HL-60 (cell line): ENCODE results near the gene TNIK.
A peak's percentile ranks its signal among the peaks of the same experiment; 100 is the strongest.

ENCODE experiments used
- DNase-seq, 2 experiments: peaks; one replicate each; pipeline ENCODE4 v3.0.0-alpha.2; 2010 to 2020; ENCODE audit warnings: low read depth in 1 of 2, low spot score in 1 of 2
- H3K27ac ChIP-seq: fragments of 250-450 bp; sonication (Bioruptor Pico); replicated peaks from 2 replicates; pipeline ENCODE4 v1.5.1; 2020; ENCODE audit warnings: mild to moderate bottlenecking, moderate library complexity
- H3K27me3 ChIP-seq: fragments of 250-450 bp; sonication (Bioruptor Pico); 2 replicates; pipeline ENCODE4 v1.5.1; 2021; ENCODE audit warnings: mild to moderate bottlenecking, moderate library complexity; ENCODE audit not compliant: insufficient read depth, poor library complexity, severe bottlenecking
- H3K4me3 ChIP-seq: replicated peaks from 2 replicates; pipeline ENCODE4 v1.5.1; 2011; ENCODE audit warnings: mild to moderate bottlenecking, control low read depth, low read length; ENCODE audit not compliant: insufficient read depth
- GABPA ChIP-seq: IDR thresholded peaks from 2 replicates; pipeline ENCODE4 v1.6.1; 2012; ENCODE audit warnings: low read depth
- POLR2AphosphoS5 ChIP-seq: IDR thresholded peaks from 2 replicates; pipeline ENCODE4 v1.6.1; 2012; ENCODE audit warnings: low read depth
- SPI1 ChIP-seq: IDR thresholded peaks from 2 replicates; pipeline ENCODE4 v1.6.1; 2012; ENCODE audit warnings: low read depth, mild to moderate bottlenecking, borderline replicate concordance
- TF ChIP-seq, protein P1 (sequence below): IDR thresholded peaks from one replicate; pipeline ENCODE4 v1.5.1; 2011; ENCODE audit warnings: low read length, control low read depth, inconsistent platforms; ENCODE audit not compliant: insufficient read depth
- TF ChIP-seq, protein P2 (sequence below): IDR thresholded peaks from 2 replicates; pipeline ENCODE4 v1.6.1; 2012; ENCODE audit warnings: low read depth; ENCODE audit not compliant: insufficient replicate concordance

Gene TNIK

DNA sequence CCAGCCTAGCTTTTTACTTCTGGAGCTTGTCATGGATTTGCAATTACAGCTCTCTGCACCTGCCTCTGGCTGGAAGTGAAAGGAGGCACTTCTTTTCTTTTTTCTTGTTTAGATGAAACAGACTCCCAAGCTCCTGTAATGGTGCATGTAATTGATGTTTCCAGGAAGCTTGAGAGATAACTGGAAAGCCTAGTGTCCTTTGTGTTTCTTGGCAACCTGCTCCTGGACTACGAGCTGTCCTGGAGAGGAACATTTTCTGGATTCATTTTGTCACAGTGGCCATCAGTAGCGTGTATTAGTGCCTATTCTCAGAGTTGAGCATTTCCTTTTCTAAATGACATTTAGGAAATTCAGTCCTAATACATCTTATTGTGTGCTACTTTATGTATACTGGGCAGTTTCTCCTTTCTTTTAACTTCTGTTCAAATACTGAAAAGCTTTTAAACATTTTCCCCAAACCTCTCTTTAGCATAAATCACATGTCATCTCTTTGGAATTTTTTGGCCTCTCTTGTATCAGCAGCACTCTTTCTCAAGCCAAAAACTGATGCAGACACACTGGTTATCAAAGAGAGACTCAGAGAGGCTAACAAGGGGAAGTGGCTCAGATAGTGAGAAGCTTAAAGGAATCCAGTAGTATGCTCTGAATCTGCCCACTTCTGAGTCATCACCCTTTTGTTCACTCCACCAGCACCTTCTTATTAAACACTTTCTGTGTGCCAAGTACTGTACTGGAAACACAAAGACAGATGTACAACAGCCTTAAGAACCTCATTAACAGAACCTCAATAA, 371.0 kb downstream of the TNIK start:
- TF ChIP-seq SPI1 (peak; percentile 22; the same call in 1 of the 2 replicates), POLR2AphosphoS5 (no peak), GABPA (no peak)
- TF ChIP-seq, protein P1, sequence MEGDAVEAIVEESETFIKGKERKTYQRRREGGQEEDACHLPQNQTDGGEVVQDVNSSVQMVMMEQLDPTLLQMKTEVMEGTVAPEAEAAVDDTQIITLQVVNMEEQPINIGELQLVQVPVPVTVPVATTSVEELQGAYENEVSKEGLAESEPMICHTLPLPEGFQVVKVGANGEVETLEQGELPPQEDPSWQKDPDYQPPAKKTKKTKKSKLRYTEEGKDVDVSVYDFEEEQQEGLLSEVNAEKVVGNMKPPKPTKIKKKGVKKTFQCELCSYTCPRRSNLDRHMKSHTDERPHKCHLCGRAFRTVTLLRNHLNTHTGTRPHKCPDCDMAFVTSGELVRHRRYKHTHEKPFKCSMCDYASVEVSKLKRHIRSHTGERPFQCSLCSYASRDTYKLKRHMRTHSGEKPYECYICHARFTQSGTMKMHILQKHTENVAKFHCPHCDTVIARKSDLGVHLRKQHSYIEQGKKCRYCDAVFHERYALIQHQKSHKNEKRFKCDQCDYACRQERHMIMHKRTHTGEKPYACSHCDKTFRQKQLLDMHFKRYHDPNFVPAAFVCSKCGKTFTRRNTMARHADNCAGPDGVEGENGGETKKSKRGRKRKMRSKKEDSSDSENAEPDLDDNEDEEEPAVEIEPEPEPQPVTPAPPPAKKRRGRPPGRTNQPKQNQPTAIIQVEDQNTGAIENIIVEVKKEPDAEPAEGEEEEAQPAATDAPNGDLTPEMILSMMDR: no peak
- TF ChIP-seq, protein P2, sequence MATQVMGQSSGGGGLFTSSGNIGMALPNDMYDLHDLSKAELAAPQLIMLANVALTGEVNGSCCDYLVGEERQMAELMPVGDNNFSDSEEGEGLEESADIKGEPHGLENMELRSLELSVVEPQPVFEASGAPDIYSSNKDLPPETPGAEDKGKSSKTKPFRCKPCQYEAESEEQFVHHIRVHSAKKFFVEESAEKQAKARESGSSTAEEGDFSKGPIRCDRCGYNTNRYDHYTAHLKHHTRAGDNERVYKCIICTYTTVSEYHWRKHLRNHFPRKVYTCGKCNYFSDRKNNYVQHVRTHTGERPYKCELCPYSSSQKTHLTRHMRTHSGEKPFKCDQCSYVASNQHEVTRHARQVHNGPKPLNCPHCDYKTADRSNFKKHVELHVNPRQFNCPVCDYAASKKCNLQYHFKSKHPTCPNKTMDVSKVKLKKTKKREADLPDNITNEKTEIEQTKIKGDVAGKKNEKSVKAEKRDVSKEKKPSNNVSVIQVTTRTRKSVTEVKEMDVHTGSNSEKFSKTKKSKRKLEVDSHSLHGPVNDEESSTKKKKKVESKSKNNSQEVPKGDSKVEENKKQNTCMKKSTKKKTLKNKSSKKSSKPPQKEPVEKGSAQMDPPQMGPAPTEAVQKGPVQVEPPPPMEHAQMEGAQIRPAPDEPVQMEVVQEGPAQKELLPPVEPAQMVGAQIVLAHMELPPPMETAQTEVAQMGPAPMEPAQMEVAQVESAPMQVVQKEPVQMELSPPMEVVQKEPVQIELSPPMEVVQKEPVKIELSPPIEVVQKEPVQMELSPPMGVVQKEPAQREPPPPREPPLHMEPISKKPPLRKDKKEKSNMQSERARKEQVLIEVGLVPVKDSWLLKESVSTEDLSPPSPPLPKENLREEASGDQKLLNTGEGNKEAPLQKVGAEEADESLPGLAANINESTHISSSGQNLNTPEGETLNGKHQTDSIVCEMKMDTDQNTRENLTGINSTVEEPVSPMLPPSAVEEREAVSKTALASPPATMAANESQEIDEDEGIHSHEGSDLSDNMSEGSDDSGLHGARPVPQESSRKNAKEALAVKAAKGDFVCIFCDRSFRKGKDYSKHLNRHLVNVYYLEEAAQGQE: no peak
- H3K27ac ChIP-seq: no peak overlapping the region
- H3K4me3 ChIP-seq: no peak overlapping the region
- DNase-seq: no peak
- H3K27me3 ChIP-seq: peaks cover 7% of the 10 kb centered on the region

DNA sequence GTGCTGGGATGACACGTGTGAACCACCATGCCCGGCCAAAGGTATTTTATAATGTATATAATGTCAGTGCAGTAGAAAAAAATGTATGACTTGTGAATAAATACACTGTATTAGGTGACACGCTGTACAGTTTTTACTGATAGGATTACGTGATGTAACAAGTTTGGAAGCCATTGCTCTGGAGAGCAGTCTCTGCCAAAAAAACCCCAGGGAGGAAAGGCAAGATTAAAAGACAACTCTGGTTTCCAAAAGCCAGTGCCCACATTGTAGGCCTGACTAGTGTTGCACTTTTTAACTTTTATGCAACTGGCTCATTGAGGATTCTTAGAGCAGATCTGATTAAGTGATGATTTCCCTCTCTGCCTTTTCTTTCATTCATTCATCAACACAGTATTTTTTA, 371.7 kb downstream of the TNIK start:
- Histone ChIP-seq H3K4me3 (no peak overlapping the region), H3K27me3 (peaks cover 7% of the 10 kb centered on the region), H3K27ac (no peak overlapping the region)
- TF ChIP-seq, protein P1: no peak
- TF ChIP-seq POLR2AphosphoS5 (no peak), SPI1 (no peak), GABPA (no peak)
- TF ChIP-seq, protein P2: no peak
- DNase-seq: no peak

DNA sequence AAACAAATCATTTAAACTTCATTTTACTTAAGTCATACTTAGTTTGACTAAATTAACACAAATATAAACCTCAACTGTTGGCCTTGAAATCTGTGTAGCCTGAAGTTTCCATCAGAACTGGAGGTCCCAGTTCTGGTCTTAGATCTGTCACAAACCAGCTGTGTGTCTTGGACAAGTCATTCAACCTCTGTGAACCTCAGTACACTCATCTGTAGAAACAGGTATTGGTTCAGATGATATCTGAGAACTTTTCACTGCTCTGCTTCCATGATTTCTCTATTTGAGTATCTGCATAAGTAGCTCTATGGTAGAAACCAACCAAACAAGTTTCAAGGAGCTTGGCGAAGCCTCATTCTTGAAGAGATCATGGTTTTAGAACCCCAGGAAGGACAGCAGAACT, 373.3 kb downstream of the TNIK start:
- no peak overlapping the region for H3K4me3 ChIP-seq
- no peak for DNase-seq
- peaks cover 7% of the 10 kb centered on the region for H3K27me3 ChIP-seq
- no peak for TF ChIP-seq POLR2AphosphoS5
- no peak overlapping the region for H3K27ac ChIP-seq

DNA sequence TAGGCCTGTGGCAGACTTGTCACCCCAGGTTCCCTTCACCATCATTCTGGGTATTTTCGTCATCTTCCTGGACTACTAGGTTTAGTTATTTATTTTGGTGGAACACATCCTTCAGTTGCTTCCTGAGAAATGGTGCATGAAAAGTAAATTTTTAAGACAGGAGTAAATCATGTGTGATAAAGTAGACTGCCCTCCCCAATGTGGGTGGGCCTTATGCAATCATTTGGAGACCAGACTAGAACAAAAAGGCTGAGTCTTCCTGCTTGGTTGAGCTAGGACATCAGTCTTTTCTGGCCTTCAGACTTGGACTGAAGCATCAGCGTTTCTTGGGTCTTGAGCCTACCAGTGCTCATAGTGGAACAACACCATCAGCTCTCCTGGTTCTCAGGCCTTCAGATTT, 382.9 kb downstream of the TNIK start:
- Histone ChIP-seq H3K4me3 (no peak overlapping the region), H3K27me3 (no peaks in the 10 kb centered on the region), H3K27ac (no peak overlapping the region)
- TF ChIP-seq POLR2AphosphoS5: no peak
- TF ChIP-seq GABPA: no peak
- TF ChIP-seq, protein P2: no peak
- no peak for TF ChIP-seq SPI1
- TF ChIP-seq, protein P1: no peak
- DNase-seq: no peak
